PFSK-1 (cell line): ENCODE measurements around the gene MTCH1.

Experiments used
- FOXP2 ChIP-seq: optimal IDR thresholded peaks from 2 replicates; pipeline ENCODE3; 2011; ENCODE audit warnings: borderline replicate concordance, control low read depth, inconsistent platforms; ENCODE audit not compliant: insufficient read depth; ENCODE audit errors: extremely low read length, extremely low read depth
- POLR2AphosphoS5 ChIP-seq: IDR thresholded peaks from 2 replicates; pipeline ENCODE4 v1.6.1; 2012; ENCODE audit warnings: low read depth, mild to moderate bottlenecking, control low read depth, low read length, moderate library complexity
- SIN3A ChIP-seq: IDR thresholded peaks from 2 replicates; pipeline ENCODE4 v1.6.1; 2012; ENCODE audit warnings: mild to moderate bottlenecking, low read length, moderate library complexity, borderline replicate concordance; ENCODE audit not compliant: insufficient read depth
- TAF1 ChIP-seq: IDR thresholded peaks from 2 replicates; pipeline ENCODE4 v1.6.1; 2012; ENCODE audit warnings: low read length, control low read depth, borderline replicate concordance; ENCODE audit not compliant: insufficient read depth
- TF ChIP-seq, protein P1 (sequence below), 2 experiments: IDR thresholded peaks; 2 replicates each; pipeline versions ENCODE4 v1.6.1 to v1.8.0; 2011 to 2012; ENCODE audit warnings: low read depth in 2 of 2, low read length in 2 of 2, control low read depth in 1 of 2, inconsistent platforms in 1 of 2, mild to moderate bottlenecking in 1 of 2, moderate library complexity in 1 of 2; ENCODE audit not compliant: insufficient read depth in 1 of 2

The MTCH1 gene

GRCh38 chr6:36949636-36950035 lies 36.4 kb downstream of the MTCH1 start:
- TF ChIP-seq FOXP2 (no peak), POLR2AphosphoS5 (no peak)
- TF ChIP-seq, protein P1, sequence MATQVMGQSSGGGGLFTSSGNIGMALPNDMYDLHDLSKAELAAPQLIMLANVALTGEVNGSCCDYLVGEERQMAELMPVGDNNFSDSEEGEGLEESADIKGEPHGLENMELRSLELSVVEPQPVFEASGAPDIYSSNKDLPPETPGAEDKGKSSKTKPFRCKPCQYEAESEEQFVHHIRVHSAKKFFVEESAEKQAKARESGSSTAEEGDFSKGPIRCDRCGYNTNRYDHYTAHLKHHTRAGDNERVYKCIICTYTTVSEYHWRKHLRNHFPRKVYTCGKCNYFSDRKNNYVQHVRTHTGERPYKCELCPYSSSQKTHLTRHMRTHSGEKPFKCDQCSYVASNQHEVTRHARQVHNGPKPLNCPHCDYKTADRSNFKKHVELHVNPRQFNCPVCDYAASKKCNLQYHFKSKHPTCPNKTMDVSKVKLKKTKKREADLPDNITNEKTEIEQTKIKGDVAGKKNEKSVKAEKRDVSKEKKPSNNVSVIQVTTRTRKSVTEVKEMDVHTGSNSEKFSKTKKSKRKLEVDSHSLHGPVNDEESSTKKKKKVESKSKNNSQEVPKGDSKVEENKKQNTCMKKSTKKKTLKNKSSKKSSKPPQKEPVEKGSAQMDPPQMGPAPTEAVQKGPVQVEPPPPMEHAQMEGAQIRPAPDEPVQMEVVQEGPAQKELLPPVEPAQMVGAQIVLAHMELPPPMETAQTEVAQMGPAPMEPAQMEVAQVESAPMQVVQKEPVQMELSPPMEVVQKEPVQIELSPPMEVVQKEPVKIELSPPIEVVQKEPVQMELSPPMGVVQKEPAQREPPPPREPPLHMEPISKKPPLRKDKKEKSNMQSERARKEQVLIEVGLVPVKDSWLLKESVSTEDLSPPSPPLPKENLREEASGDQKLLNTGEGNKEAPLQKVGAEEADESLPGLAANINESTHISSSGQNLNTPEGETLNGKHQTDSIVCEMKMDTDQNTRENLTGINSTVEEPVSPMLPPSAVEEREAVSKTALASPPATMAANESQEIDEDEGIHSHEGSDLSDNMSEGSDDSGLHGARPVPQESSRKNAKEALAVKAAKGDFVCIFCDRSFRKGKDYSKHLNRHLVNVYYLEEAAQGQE (IDR thresholded peaks at IDR 0.05; ENCODE audit: insufficient read depth in 1 of 2, low read depth in 2 of 2, low read length in 2 of 2), result no peak

GRCh38 chr6:36947570-36948351 lies 38.2 kb downstream of the MTCH1 start:
- TF ChIP-seq FOXP2 (no peak), TAF1 (no peak), SIN3A (no peak), POLR2AphosphoS5 (no peak)
- TF ChIP-seq, protein P1 (IDR thresholded peaks at IDR 0.05; ENCODE audit: insufficient read depth in 1 of 2, low read depth in 2 of 2, low read length in 2 of 2), result no peak

DNA sequence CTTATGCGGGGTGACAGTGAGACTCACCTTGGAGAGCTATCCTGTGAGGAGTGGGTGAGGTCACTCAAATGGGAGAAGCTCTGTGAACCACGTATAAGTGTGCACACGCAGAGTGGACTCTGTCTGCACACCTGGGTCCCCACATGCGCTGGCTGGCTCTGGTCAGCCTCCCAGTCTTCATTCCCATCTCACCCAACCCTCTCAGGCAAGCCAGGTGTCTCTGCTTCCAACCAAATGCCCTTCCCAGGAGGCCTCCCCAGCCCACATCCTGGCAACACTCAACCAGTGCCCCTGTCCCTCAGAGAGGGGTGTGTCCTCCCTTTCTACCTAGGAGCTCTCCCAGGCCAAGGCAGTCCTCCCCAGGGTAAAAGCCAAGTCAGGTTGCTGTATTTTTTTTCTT lies 39.5 kb downstream of the MTCH1 start:
- no peak for TF ChIP-seq SIN3A
- TF ChIP-seq FOXP2, result no peak
- no peak for TF ChIP-seq TAF1
- TF ChIP-seq, protein P1 (IDR thresholded peaks at IDR 0.05; ENCODE audit: insufficient read depth in 1 of 2, low read depth in 2 of 2, low read length in 2 of 2), result no peak
- no peak for TF ChIP-seq POLR2AphosphoS5

DNA sequence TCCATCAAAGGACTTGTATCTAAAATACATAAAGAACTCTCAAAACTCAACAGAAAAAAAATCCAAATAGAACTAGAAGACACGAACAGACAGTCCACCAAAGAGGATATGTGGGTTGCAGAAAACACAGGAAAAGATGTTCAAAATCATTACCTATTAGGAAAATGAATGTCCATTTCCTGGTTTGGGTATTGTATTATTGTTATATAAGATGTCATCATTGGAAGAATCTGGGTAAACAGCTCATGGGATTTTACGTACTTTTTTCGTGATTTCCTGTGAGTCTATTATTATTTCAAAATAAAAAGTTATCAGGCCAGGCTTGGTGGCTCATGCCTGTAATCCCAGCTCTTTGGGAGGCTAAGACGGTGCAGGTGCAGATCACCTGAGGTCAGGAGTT lies 40.7 kb downstream of the MTCH1 start:
- TF ChIP-seq POLR2AphosphoS5 (no peak), SIN3A (no peak), FOXP2 (no peak), TAF1 (no peak)
- TF ChIP-seq, protein P1 (IDR thresholded peaks at IDR 0.05; ENCODE audit: insufficient read depth in 1 of 2, low read depth in 2 of 2, low read length in 2 of 2), result no peak
